Nephron progenitor cell (in vitro differentiated cells): Measurements from ENCODE around the gene LCE2D.
A peak's percentile ranks its signal among the peaks of the same experiment; 100 is the strongest.

Experiments used
- DNase-seq: peaks from one replicate; pipeline ENCODE4 v3.0.0; 2021
- H3K27ac Mint-ChIP-seq: 2 replicates; pipeline ENCODE4 v1.8.0; 2021; ENCODE audit warnings: mild to moderate bottlenecking, moderate library complexity, mixed read lengths
- H3K27me3 Mint-ChIP-seq: 2 replicates; pipeline ENCODE4 v1.8.0; 2021; ENCODE audit warnings: mild to moderate bottlenecking, low read depth, mixed read lengths; ENCODE audit not compliant: poor library complexity
- H3K36me3 Mint-ChIP-seq: 2 replicates; pipeline ENCODE4 v1.8.0; 2021; ENCODE audit warnings: low read depth, mixed read lengths
- H3K4me1 Mint-ChIP-seq: 2 replicates; pipeline ENCODE4 v1.8.0; 2021; ENCODE audit warnings: mixed read lengths
- H3K4me3 Mint-ChIP-seq: 2 replicates; pipeline ENCODE4 v1.8.0; 2021; ENCODE audit warnings: mild to moderate bottlenecking, moderate library complexity, mixed read lengths
- H3K9me3 Mint-ChIP-seq: 2 replicates; pipeline ENCODE4 v1.8.0; 2021; ENCODE audit warnings: mild to moderate bottlenecking, moderate library complexity, mixed read lengths
- CTCF ChIP-seq: fragments of 200-600 bp; sonication (generic); IDR thresholded peaks from 2 replicates; pipeline ENCODE4 v1.5.0; 2021; ENCODE audit warnings: antibody characterized with exemption

The LCE2D gene

GRCh38 chr1:152663098-152663497 lies at the start of gene LCE2D:
TSS of gene LCE2D (plus strand) at chr1:152663380. CDS start at chr1:152664106, 726 bp downstream.
- H3K27ac Mint-ChIP-seq = no peak within 1 kb of the TSS
- H3K4me3 Mint-ChIP-seq = no peak within 1 kb of the TSS
- no peaks in the 10 kb centered on the region for H3K27me3 Mint-ChIP-seq
- H3K4me1 Mint-ChIP-seq = no peaks in the 10 kb centered on the region
- TF ChIP-seq CTCF = no peak
- peaks cover 89% of the 10 kb centered on the region for H3K9me3 Mint-ChIP-seq
- no peak for DNase-seq
- H3K36me3 Mint-ChIP-seq = no peaks in the 10 kb centered on the region

- H3K27me3 Mint-ChIP-seq = no peaks in the 10 kb centered on the region
- DNase-seq = no peak
- no peak within 1 kb of the TSS for H3K27ac Mint-ChIP-seq
- no peaks in the 10 kb centered on the region for H3K4me1 Mint-ChIP-seq
- no peak for TF ChIP-seq CTCF
- no peak within 1 kb of the TSS for H3K4me3 Mint-ChIP-seq
- H3K9me3 Mint-ChIP-seq = peaks cover 54% of the 10 kb centered on the region
- peaks cover 3% of the 10 kb centered on the region for H3K36me3 Mint-ChIP-seq
Measured at GRCh38 chr1:152613511-152613910, 49.7 kb upstream of the LCE2D start, which contains the start of gene LCE3B. TSS of gene LCE3B (plus strand) at chr1:152613811. CDS start at chr1:152613811, 0 bp downstream.

- H3K36me3 Mint-ChIP-seq = peaks cover 7% of the 10 kb centered on the region
- no peak overlapping the region for H3K4me3 Mint-ChIP-seq
- no peaks in the 10 kb centered on the region for H3K4me1 Mint-ChIP-seq
- no peak for DNase-seq
- peaks cover 2% of the 10 kb centered on the region for H3K27me3 Mint-ChIP-seq
- no peak for TF ChIP-seq CTCF
- peaks cover 87% of the 10 kb centered on the region for H3K9me3 Mint-ChIP-seq
- no peak overlapping the region for H3K27ac Mint-ChIP-seq
Measured at GRCh38 chr1:152621993-152622392, 41.2 kb upstream of the LCE2D start.

GRCh38 chr1:152622803-152623202 lies 40.4 kb upstream of the LCE2D start, which contains the start of gene LCE3A:
TSS of gene LCE3A (minus strand) at chr1:152623103. CDS start at chr1:152623103, 0 bp downstream.
- no peak for DNase-seq
- no peak within 1 kb of the TSS for H3K27ac Mint-ChIP-seq
- peaks cover 2% of the 10 kb centered on the region for H3K27me3 Mint-ChIP-seq
- H3K4me1 Mint-ChIP-seq = no peaks in the 10 kb centered on the region
- H3K4me3 Mint-ChIP-seq = peak within 1 kb of the TSS; percentile 1
- peaks cover 7% of the 10 kb centered on the region for H3K36me3 Mint-ChIP-seq
- peaks cover 90% of the 10 kb centered on the region for H3K9me3 Mint-ChIP-seq
- TF ChIP-seq CTCF = no peak

- Mint-ChIP-seq H3K27ac (no peak overlapping the region), H3K9me3 (peaks cover 92% of the 10 kb centered on the region), H3K4me3 (no peak overlapping the region), H3K4me1 (no peaks in the 10 kb centered on the region), H3K36me3 (peaks cover 5% of the 10 kb centered on the region), H3K27me3 (peaks cover 2% of the 10 kb centered on the region)
- DNase-seq = no peak
- TF ChIP-seq CTCF = no peak
Measured at GRCh38 chr1:152623203-152623844, 39.9 kb upstream of the LCE2D start.

- no peaks in the 10 kb centered on the region for H3K36me3 Mint-ChIP-seq
- no peak overlapping the region for H3K27ac Mint-ChIP-seq
- H3K9me3 Mint-ChIP-seq = peaks cover 90% of the 10 kb centered on the region
- TF ChIP-seq CTCF = no peak
- no peak for DNase-seq
- H3K4me3 Mint-ChIP-seq = no peak overlapping the region
- peaks cover 2% of the 10 kb centered on the region for H3K27me3 Mint-ChIP-seq
- H3K4me1 Mint-ChIP-seq = no peaks in the 10 kb centered on the region
Measured at GRCh38 chr1:152626744-152627143, 36.4 kb upstream of the LCE2D start.
